OCI-M1 (cell line): Measurements from ENCODE around the gene RNF152.
A peak's percentile ranks its signal among the peaks of the same experiment; 100 is the strongest.

Experiments
- DNase-seq: peaks from one replicate; lab custom pipeline; 2025; lab: John Stamatoyannopoulos, UW

The RNF152 gene

GRCh38 chr18:61892683-61893308, at the start of gene RNF152:
RNF152 (minus strand) TSS chr18:61893007; CDS start chr18:61816463, 76,544 bp downstream.
- no peak for DNase-seq

- DNase-seq = peak; percentile 52
Measured at GRCh38 chr18:61941948-61942471, 49.2 kb upstream of the RNF152 start.

GRCh38 chr18:61939046-61939674, 46.4 kb upstream of the RNF152 start:
- no peak for DNase-seq

GRCh38 chr18:61935362-61935761, 42.6 kb upstream of the RNF152 start:
- DNase-seq = peak; percentile 58

- no peak for DNase-seq
Measured at GRCh38 chr18:61931654-61932379, 39.0 kb upstream of the RNF152 start.

- DNase-seq = no peak
Measured at GRCh38 chr18:61929881-61930640, 37.3 kb upstream of the RNF152 start.

GRCh38 chr18:61926532-61926931, 33.7 kb upstream of the RNF152 start:
- DNase-seq = peak; percentile 28

- no peak for DNase-seq
Measured at GRCh38 chr18:61924550-61924949, 31.7 kb upstream of the RNF152 start.

GRCh38 chr18:61922435-61922834, 29.6 kb upstream of the RNF152 start:
- DNase-seq = no peak

- DNase-seq = peak; percentile 84
Measured at GRCh38 chr18:61921621-61922235, 28.9 kb upstream of the RNF152 start.

GRCh38 chr18:61917818-61918217, 25.0 kb upstream of the RNF152 start:
- no peak for DNase-seq

GRCh38 chr18:61912476-61912875, 19.7 kb upstream of the RNF152 start:
- DNase-seq = no peak

GRCh38 chr18:61910101-61910500, 17.3 kb upstream of the RNF152 start:
- no peak for DNase-seq

- no peak for DNase-seq
Measured at GRCh38 chr18:61908661-61909060, 15.9 kb upstream of the RNF152 start.

GRCh38 chr18:61901323-61901986, 8.6 kb upstream of the RNF152 start:
- peak; percentile 64 for DNase-seq

- no peak for DNase-seq
Measured at GRCh38 chr18:61900504-61901281, 7.9 kb upstream of the RNF152 start.

GRCh38 chr18:61898640-61899101, 5.9 kb upstream of the RNF152 start:
- no peak for DNase-seq

GRCh38 chr18:61896757-61897156, 4.0 kb upstream of the RNF152 start:
- no peak for DNase-seq

GRCh38 chr18:61896118-61896517, 3.3 kb upstream of the RNF152 start:
- DNase-seq = no peak
